SK-N-SH (cell line): Measurements from ENCODE around the gene RAI1.
"Not testable (repeated sequence)": the region's sequence is repeated elsewhere in the genome, so short reads cannot be mapped to it uniquely, and the experiment has no call there.

ENCODE experiments used
- YY1 ChIP-seq: IDR thresholded peaks from 2 replicates; pipeline ENCODE4 v1.4.0; 2012; ENCODE audit warnings: low read depth, mild to moderate bottlenecking
- TF ChIP-seq, protein P1 (sequence below): fragments of 200-600 bp; sonication (generic); IDR thresholded peaks from 2 replicates; pipeline ENCODE4 v1.6.1; 2017; ENCODE audit warnings: antibody characterized with exemption, mild to moderate bottlenecking, moderate library complexity
- TF ChIP-seq, protein P2 (sequence below): IDR thresholded peaks from 2 replicates; pipeline ENCODE4; 2012
- TF ChIP-seq, protein P3 (sequence below): fragments of 150-350 bp; IDR thresholded peaks from 2 replicates; pipeline ENCODE4 v1.6.1; 2017; ENCODE audit warnings: antibody characterized with exemption, low read length, low read depth, borderline replicate concordance

DNA sequence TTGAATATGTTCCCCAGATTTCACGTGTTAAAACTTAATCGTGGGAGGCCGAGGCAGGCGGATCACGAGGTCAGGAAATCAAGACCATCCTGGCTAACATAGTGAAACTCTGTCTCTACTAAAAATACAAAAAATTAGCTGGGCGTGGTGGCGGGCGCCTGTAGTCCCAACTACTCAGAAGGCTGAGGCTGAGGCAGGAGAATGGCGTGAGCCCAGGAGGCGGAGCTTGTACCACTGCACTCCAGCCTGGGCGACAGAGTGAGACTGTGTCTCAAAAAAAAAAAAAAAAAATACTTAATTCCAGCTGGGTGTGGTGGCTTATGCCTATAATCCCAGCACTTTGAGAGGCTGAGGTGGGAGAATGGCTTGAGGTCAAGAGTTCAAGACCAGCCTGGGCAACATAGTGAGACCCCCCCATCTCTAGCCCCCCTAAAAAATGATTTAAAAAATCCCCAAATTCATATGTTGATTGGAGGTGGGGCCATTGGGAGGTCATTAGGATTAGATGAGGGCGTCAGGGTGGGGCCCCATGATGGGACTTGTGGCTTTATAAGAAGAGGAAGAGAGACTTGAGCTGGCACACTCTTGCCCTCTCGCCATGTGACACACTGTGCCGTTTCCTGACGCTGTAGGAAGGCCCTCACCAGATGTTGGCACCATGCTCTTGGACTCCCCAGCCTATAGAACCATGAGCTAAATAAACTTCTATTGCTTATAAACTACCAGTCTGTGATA lies 45.6 kb upstream of the RAI1 start:
- TF ChIP-seq, protein P1, sequence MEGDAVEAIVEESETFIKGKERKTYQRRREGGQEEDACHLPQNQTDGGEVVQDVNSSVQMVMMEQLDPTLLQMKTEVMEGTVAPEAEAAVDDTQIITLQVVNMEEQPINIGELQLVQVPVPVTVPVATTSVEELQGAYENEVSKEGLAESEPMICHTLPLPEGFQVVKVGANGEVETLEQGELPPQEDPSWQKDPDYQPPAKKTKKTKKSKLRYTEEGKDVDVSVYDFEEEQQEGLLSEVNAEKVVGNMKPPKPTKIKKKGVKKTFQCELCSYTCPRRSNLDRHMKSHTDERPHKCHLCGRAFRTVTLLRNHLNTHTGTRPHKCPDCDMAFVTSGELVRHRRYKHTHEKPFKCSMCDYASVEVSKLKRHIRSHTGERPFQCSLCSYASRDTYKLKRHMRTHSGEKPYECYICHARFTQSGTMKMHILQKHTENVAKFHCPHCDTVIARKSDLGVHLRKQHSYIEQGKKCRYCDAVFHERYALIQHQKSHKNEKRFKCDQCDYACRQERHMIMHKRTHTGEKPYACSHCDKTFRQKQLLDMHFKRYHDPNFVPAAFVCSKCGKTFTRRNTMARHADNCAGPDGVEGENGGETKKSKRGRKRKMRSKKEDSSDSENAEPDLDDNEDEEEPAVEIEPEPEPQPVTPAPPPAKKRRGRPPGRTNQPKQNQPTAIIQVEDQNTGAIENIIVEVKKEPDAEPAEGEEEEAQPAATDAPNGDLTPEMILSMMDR = not testable (repeated sequence)
- TF ChIP-seq, protein P2, sequence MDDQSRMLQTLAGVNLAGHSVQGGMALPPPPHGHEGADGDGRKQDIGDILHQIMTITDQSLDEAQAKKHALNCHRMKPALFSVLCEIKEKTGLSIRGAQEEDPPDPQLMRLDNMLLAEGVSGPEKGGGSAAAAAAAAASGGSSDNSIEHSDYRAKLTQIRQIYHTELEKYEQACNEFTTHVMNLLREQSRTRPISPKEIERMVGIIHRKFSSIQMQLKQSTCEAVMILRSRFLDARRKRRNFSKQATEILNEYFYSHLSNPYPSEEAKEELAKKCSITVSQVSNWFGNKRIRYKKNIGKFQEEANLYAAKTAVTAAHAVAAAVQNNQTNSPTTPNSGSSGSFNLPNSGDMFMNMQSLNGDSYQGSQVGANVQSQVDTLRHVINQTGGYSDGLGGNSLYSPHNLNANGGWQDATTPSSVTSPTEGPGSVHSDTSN = not testable (repeated sequence)
- not testable (repeated sequence) for TF ChIP-seq YY1
- TF ChIP-seq, protein P3, sequence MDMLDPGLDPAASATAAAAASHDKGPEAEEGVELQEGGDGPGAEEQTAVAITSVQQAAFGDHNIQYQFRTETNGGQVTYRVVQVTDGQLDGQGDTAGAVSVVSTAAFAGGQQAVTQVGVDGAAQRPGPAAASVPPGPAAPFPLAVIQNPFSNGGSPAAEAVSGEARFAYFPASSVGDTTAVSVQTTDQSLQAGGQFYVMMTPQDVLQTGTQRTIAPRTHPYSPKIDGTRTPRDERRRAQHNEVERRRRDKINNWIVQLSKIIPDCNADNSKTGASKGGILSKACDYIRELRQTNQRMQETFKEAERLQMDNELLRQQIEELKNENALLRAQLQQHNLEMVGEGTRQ = not testable (repeated sequence)
